Fibroblast of the aortic adventitia (primary cell): ENCODE measurements around the gene DRAM1. TPM values are rescaled to one million over a fixed set of nuclear protein-coding genes. Genes with fewer than 3 reads are reported as not detected.

Source experiments
- DNase-seq: peaks from one replicate; pipeline ENCODE4 v3.0.0-alpha.2; 2010; ENCODE audit warnings: low read depth
- H3K4me3 ChIP-seq: 2 replicates; pipeline ENCODE4 v1.5.1; 2011; ENCODE audit warnings: low read depth, mild to moderate bottlenecking, control low read depth, low read length, moderate library complexity
- CTCF ChIP-seq: IDR thresholded peaks from 2 replicates; pipeline ENCODE4 v1.5.1; 2011; ENCODE audit warnings: mild to moderate bottlenecking, low read length, control low read depth, inconsistent platforms; ENCODE audit not compliant: insufficient read depth
- total RNA-seq: library from RNA; depleted of rRNA; stranded (reverse); fragments of >200 nt; gene quantifications from 2 replicates; pipeline ENCODE4 v1.2.3, GENCODE V29; 2012; ENCODE audit warnings: low replicate concordance

Gene DRAM1
- total RNA-seq, 1 donor = 18.1 TPM

GRCh38 chr12:101948365-101948764, 71.0 kb downstream of the DRAM1 start:
- no peak overlapping the region for H3K4me3 ChIP-seq
- DNase-seq = no peak
- no peak for TF ChIP-seq CTCF

GRCh38 chr12:101951002-101951670, 73.8 kb downstream of the DRAM1 start:
- DNase-seq = no peak
- no peak for TF ChIP-seq CTCF
- no peak overlapping the region for H3K4me3 ChIP-seq

GRCh38 chr12:101954113-101954512, 76.7 kb downstream of the DRAM1 start:
- no peak for DNase-seq
- no peak overlapping the region for H3K4me3 ChIP-seq
- no peak for TF ChIP-seq CTCF

GRCh38 chr12:101954676-101955075, 77.3 kb downstream of the DRAM1 start:
- TF ChIP-seq CTCF = no peak
- DNase-seq = no peak
- H3K4me3 ChIP-seq = no peak overlapping the region

- DNase-seq = peak; percentile 73
- no peak for TF ChIP-seq CTCF
- H3K4me3 ChIP-seq = no peak overlapping the region
Measured at GRCh38 chr12:101957252-101957959, 80.0 kb downstream of the DRAM1 start.

- DNase-seq = no peak
- no peak for TF ChIP-seq CTCF
- no peak overlapping the region for H3K4me3 ChIP-seq
Measured at GRCh38 chr12:101959607-101960006, 82.2 kb downstream of the DRAM1 start.

- H3K4me3 ChIP-seq = no peak overlapping the region
- peak; percentile 72 for DNase-seq
- no peak for TF ChIP-seq CTCF
Measured at GRCh38 chr12:101962486-101962885, 85.1 kb downstream of the DRAM1 start.
